Large intestine (tissue), 3 donors: Measurements from ENCODE around the gene KANSL3. TPM values are rescaled to one million over a fixed set of nuclear protein-coding genes. Genes with fewer than 3 reads are reported as not detected.

Experiments
- DNase-seq, 2 donors: peaks; one replicate each; pipeline versions ENCODE4 v3.0.0 to v3.0.0-alpha.2; 2013
- H3K27ac ChIP-seq: one replicate; pipeline ENCODE4 v1.5.1; 2013; ENCODE audit warnings: low read length
- H3K27me3 ChIP-seq: 2 replicates; pipeline ENCODE4 v1.6.1; 2013; ENCODE audit warnings: low read length; ENCODE audit not compliant: control insufficient read depth, insufficient read depth
- H3K36me3 ChIP-seq: 2 replicates; pipeline ENCODE4 v1.6.1; 2013; ENCODE audit warnings: low read length; ENCODE audit not compliant: control insufficient read depth, insufficient read depth
- H3K4me1 ChIP-seq: one replicate; pipeline ENCODE4 v1.6.1; 2013; ENCODE audit warnings: low read length; ENCODE audit not compliant: control insufficient read depth, insufficient read depth
- H3K4me3 ChIP-seq: one replicate; pipeline ENCODE4 v1.5.1; 2013; ENCODE audit warnings: low read length
- H3K9me3 ChIP-seq: one replicate; pipeline ENCODE4 v1.6.1; 2013; ENCODE audit warnings: mild to moderate bottlenecking, low read depth, low read length, moderate library complexity; ENCODE audit not compliant: control insufficient read depth
- WGBS: methylation state at CpG from one replicate; pipeline ENCODE4 v1.1.5; 2013; ENCODE audit warnings: low lambda C conversion rate; ENCODE audit not compliant: insufficient coverage; 5-methylcytosine and 5-hydroxymethylcytosine counted together
- polyA plus RNA-seq: library from polyadenylated mRNA; unstranded; fragments of 120-200 nt; gene quantifications from one replicate; pipeline ENCODE4 v1.2.1, GENCODE V29; 2013

KANSL3 gene
- polyA plus RNA-seq, 1 donor = 41.6 TPM

- H3K27ac ChIP-seq = no peak overlapping the region
- no peak for DNase-seq
Observed at GRCh38 chr2:96631804-96632435, 6.2 kb downstream of the KANSL3 start.

GRCh38 chr2:96626553-96626942 is 11.6 kb downstream of the KANSL3 start:
- Histone ChIP-seq H3K9me3 (no peaks in the 10 kb centered on the region), H3K4me3 (no peak overlapping the region), H3K36me3 (peaks cover 43% of the 10 kb centered on the region), H3K27ac (no peak overlapping the region), H3K4me1 (no peaks in the 10 kb centered on the region), H3K27me3 (no peaks in the 10 kb centered on the region)
- DNase-seq = no peak
- no CpG with 5 or more reads among the region's 2 CpGs for WGBS

More at GRCh38 chr2:96631804-96632435, 6.2 kb downstream of the KANSL3 start:
- H3K4me1 ChIP-seq = peaks cover 11% of the 10 kb centered on the region
- no peaks in the 10 kb centered on the region for H3K9me3 ChIP-seq
- no CpG with 5 or more reads among the region's 4 CpGs for WGBS
- no peaks in the 10 kb centered on the region for H3K27me3 ChIP-seq
- peaks cover 39% of the 10 kb centered on the region for H3K36me3 ChIP-seq
- no peak overlapping the region for H3K4me3 ChIP-seq

GRCh38 chr2:96625571-96626552 is 12.2 kb downstream of the KANSL3 start:
- Histone ChIP-seq H3K4me1 (no peaks in the 10 kb centered on the region), H3K27me3 (no peaks in the 10 kb centered on the region), H3K9me3 (no peaks in the 10 kb centered on the region), H3K4me3 (no peak overlapping the region), H3K36me3 (peaks cover 38% of the 10 kb centered on the region), H3K27ac (no peak overlapping the region)
- no peak for DNase-seq
- WGBS = 80% methylated on average over 1 of the region's 5 CpGs

- DNase-seq = no peak
- peaks cover 36% of the 10 kb centered on the region for H3K36me3 ChIP-seq
- no peaks in the 10 kb centered on the region for H3K4me1 ChIP-seq
- H3K27me3 ChIP-seq = no peaks in the 10 kb centered on the region
- H3K9me3 ChIP-seq = no peaks in the 10 kb centered on the region
- no peak overlapping the region for H3K27ac ChIP-seq
- H3K4me3 ChIP-seq = no peak overlapping the region
- WGBS = no CpG with 5 or more reads among the region's 3 CpGs
Observed at GRCh38 chr2:96623116-96623515, 15.0 kb downstream of the KANSL3 start.

GRCh38 chr2:96622544-96622943 is 15.6 kb downstream of the KANSL3 start:
- DNase-seq = peak; percentile 67 to 80
- Histone ChIP-seq H3K4me1 (no peaks in the 10 kb centered on the region), H3K36me3 (peaks cover 36% of the 10 kb centered on the region), H3K27me3 (no peaks in the 10 kb centered on the region), H3K9me3 (no peaks in the 10 kb centered on the region), H3K4me3 (no peak overlapping the region), H3K27ac (no peak overlapping the region)
- no CpG with 5 or more reads among the region's 3 CpGs for WGBS

- peaks cover 42% of the 10 kb centered on the region for H3K36me3 ChIP-seq
- no peaks in the 10 kb centered on the region for H3K9me3 ChIP-seq
- H3K27ac ChIP-seq = no peak overlapping the region
- no peaks in the 10 kb centered on the region for H3K27me3 ChIP-seq
- no CpG with 5 or more reads among the region's 8 CpGs for WGBS
- no peaks in the 10 kb centered on the region for H3K4me1 ChIP-seq
- no peak for DNase-seq
- H3K4me3 ChIP-seq = no peak overlapping the region
Observed at GRCh38 chr2:96618596-96619283, 19.4 kb downstream of the KANSL3 start.

GRCh38 chr2:96617012-96617411 is 21.1 kb downstream of the KANSL3 start:
- no peak overlapping the region for H3K27ac ChIP-seq
- no peak overlapping the region for H3K4me3 ChIP-seq
- H3K27me3 ChIP-seq = no peaks in the 10 kb centered on the region
- no peaks in the 10 kb centered on the region for H3K9me3 ChIP-seq
- H3K36me3 ChIP-seq = peaks cover 59% of the 10 kb centered on the region
- DNase-seq = no peak
- no CpG with 5 or more reads among the region's 4 CpGs for WGBS
- no peaks in the 10 kb centered on the region for H3K4me1 ChIP-seq

GRCh38 chr2:96616535-96616934 is 21.6 kb downstream of the KANSL3 start:
- Histone ChIP-seq H3K9me3 (no peaks in the 10 kb centered on the region), H3K27me3 (no peaks in the 10 kb centered on the region), H3K36me3 (peaks cover 63% of the 10 kb centered on the region), H3K27ac (no peak overlapping the region), H3K4me3 (no peak overlapping the region), H3K4me1 (no peaks in the 10 kb centered on the region)
- WGBS = no CpG with 5 or more reads among the region's 6 CpGs
- no peak for DNase-seq

GRCh38 chr2:96616128-96616527 is 22.0 kb downstream of the KANSL3 start:
- DNase-seq = no peak
- Histone ChIP-seq H3K4me3 (no peak overlapping the region), H3K27me3 (no peaks in the 10 kb centered on the region), H3K9me3 (no peaks in the 10 kb centered on the region), H3K27ac (no peak overlapping the region), H3K36me3 (peaks cover 67% of the 10 kb centered on the region), H3K4me1 (no peaks in the 10 kb centered on the region)
- no CpG with 5 or more reads among the region's 1 CpG for WGBS
